HCT116 (cell line): ENCODE measurements around the gene EP300. TPM values are rescaled to one million over a fixed set of nuclear protein-coding genes. Genes with fewer than 3 reads are reported as not detected.
"Not testable (repeated sequence)": the region's sequence is repeated elsewhere in the genome, so short reads cannot be mapped to it uniquely, and the experiment has no call there.

Experiments
- ATAC-seq: fragments of 200-7000 bp; cut with Tn5 transposase; 2 replicates; pipeline ENCODE4 v1.9.1; 2020; ENCODE audit warnings: mild to moderate bottlenecking, moderate library complexity
- BruUV-seq: library from RNA; stranded (reverse); fragments of 400-500 nt; replicated peaks from 2 replicates; lab custom pipeline; 2021; lab: Mats Ljungman, UMichigan
- CTCF ChIA-PET: fragments of 300-600 bp; sonication (Branson Sonifier 250); formaldehyde crosslinking; loops from one replicate; lab custom pipeline; 2021; ENCODE audit warnings: antibody characterized with exemption; lab: Charles Lee
- POLR2A ChIA-PET: fragments of 300-600, 350-600 bp; sonication (Branson Sonifier 250); formaldehyde crosslinking; loops from one replicate; lab custom pipeline; 2021; ENCODE audit warnings: antibody characterized with exemption; lab: Charles Lee
- RAD21 ChIA-PET, 2 experiments: fragments of 300-600 bp; sonication (Branson Sonifier 250); formaldehyde crosslinking; loops; one replicate each; lab custom pipeline; 2023; ENCODE audit warnings: low total read pairs in 2 of 2; ENCODE audit not compliant: uncharacterized antibody in 2 of 2, unreplicated experiment in 2 of 2, low non-redundant PET in 1 of 2; lab: Charles Lee
- DNase-seq: peaks from one replicate; pipeline ENCODE4 v3.0.0-alpha.2; 2010; ENCODE audit warnings: low read depth, low spot score
- H2AFZ ChIP-seq: fragments of 200-600 bp; shearing (Covaris generic), sonication (generic); 2 replicates; pipeline ENCODE4 v1.6.1; 2017; ENCODE audit warnings: low read depth, mixed run types, mixed read lengths, antibody characterized with exemption, low read length; ENCODE audit not compliant: poor library complexity, severe bottlenecking
- H3K27ac ChIP-seq: 2 replicates; pipeline ENCODE4 v1.5.1; 2012; ENCODE audit warnings: low read depth, low read length
- H3K27me3 ChIP-seq: fragments of 200-600 bp; sonication (generic); 2 replicates; pipeline ENCODE4 v1.6.1; 2016; ENCODE audit warnings: mixed run types, low read length, mixed read lengths; ENCODE audit not compliant: insufficient read depth
- H3K36me3 ChIP-seq, 2 experiments: fragments of 200-500 bp in 1 of 2; fragments of 200-600 bp in 1 of 2; sonication (Bioruptor generic) in 1 of 2; sonication (generic) in 1 of 2; 2 replicates each; pipeline versions ENCODE4 v1.5.1 to v1.6.1; 2014 to 2016; ENCODE audit warnings: low read length in 2 of 2, inconsistent platforms in 1 of 2, mixed read lengths in 1 of 2, mixed run types in 1 of 2; ENCODE audit not compliant: insufficient read depth in 2 of 2, control insufficient read depth in 1 of 2
- H3K4me1 ChIP-seq, 2 experiments: fragments of 200-600 bp in 1 of 2; sonication (generic) in 1 of 2; 2 replicates each; pipeline versions ENCODE4 v1.5.1 to v1.6.1; 2012 to 2017; ENCODE audit warnings: low read length in 2 of 2, inconsistent platforms in 1 of 2, mild to moderate bottlenecking in 1 of 2, mixed read lengths in 1 of 2, mixed run types in 1 of 2, moderate library complexity in 1 of 2; ENCODE audit not compliant: insufficient read depth in 2 of 2, control insufficient read depth in 1 of 2
- H3K4me2 ChIP-seq: fragments of 200-600 bp; sonication (generic); 2 replicates; pipeline ENCODE4 v1.6.1; 2017; ENCODE audit warnings: mixed run types, low read length, mixed read lengths
- H3K4me3 ChIP-seq, 2 experiments: fragments of 200-600 bp in 1 of 2; sonication (generic) in 1 of 2; replicated peaks in 1 of 2; 2 replicates each; pipeline ENCODE4 v1.5.1; 2011 to 2016; ENCODE audit warnings: low read length in 2 of 2, control low read depth in 1 of 2, low read depth in 1 of 2, mild to moderate bottlenecking in 1 of 2, mixed read lengths in 1 of 2, mixed run types in 1 of 2
- H3K79me2 ChIP-seq: fragments of 200-600 bp; sonication (generic); 2 replicates; pipeline ENCODE4 v1.6.1; 2017; ENCODE audit warnings: mild to moderate bottlenecking, mixed run types, low read length, moderate library complexity, mixed read lengths; ENCODE audit not compliant: insufficient read depth
- H3K9ac ChIP-seq: fragments of 200-600 bp; sonication (generic); 2 replicates; pipeline ENCODE4 v1.6.1; 2016; ENCODE audit warnings: low read length, mixed read lengths
- H3K9me2 ChIP-seq: fragments of 200-600 bp; sonication (generic), shearing (Covaris generic); 2 replicates; pipeline ENCODE4 v1.6.1; 2017; ENCODE audit warnings: mixed run types, mild to moderate bottlenecking, moderate library complexity; ENCODE audit not compliant: insufficient read depth
- H3K9me3 ChIP-seq, 2 experiments: fragments of 200-500 bp in 1 of 2; fragments of 200-600 bp in 1 of 2; sonication (Bioruptor generic) in 1 of 2; sonication (generic) in 1 of 2; 2 replicates each; pipeline ENCODE4 v1.6.1; 2014 to 2017; ENCODE audit warnings: low read length in 2 of 2, mixed read lengths in 2 of 2, inconsistent platforms in 1 of 2, low read depth in 1 of 2, mild to moderate bottlenecking in 1 of 2, mixed run types in 1 of 2, moderate library complexity in 1 of 2; ENCODE audit not compliant: control insufficient read depth in 1 of 2, insufficient read depth in 1 of 2
- H4K20me1 ChIP-seq: fragments of 200-600 bp; sonication (generic), shearing (Covaris generic); 2 replicates; pipeline ENCODE4 v1.6.1; 2017; ENCODE audit warnings: mixed run types, mild to moderate bottlenecking, moderate library complexity; ENCODE audit not compliant: insufficient read depth
- CBX3 ChIP-seq: IDR thresholded peaks from 2 replicates; pipeline ENCODE4 v1.6.1; 2012; ENCODE audit warnings: low read depth
- EGR1 ChIP-seq: IDR thresholded peaks from 2 replicates; pipeline ENCODE4 v1.6.1; 2012; ENCODE audit warnings: low read depth
- EZH2 ChIP-seq: fragments of 200-600 bp; sonication (generic); IDR thresholded peaks from 2 replicates; pipeline ENCODE4 v1.6.1; 2017; ENCODE audit warnings: antibody characterized with exemption, mixed run types
- EZH2phosphoT487 ChIP-seq: fragments of 200-600 bp; IDR thresholded peaks from 2 replicates; pipeline ENCODE4 v1.6.1; 2018; ENCODE audit warnings: antibody characterized with exemption, borderline replicate concordance
- JUND ChIP-seq: IDR thresholded peaks from 2 replicates; pipeline ENCODE4 v1.6.1; 2012
- POLR2A ChIP-seq: IDR thresholded peaks from 2 replicates; pipeline ENCODE4 v1.7.0; 2011; ENCODE audit warnings: borderline replicate concordance; ENCODE audit not compliant: insufficient read depth, insufficient read length; ENCODE audit errors: extremely low read depth
- RAD21 ChIP-seq: IDR thresholded peaks from 2 replicates; pipeline ENCODE4 v1.6.1; 2012; ENCODE audit warnings: low read depth, mild to moderate bottlenecking
- SIN3A ChIP-seq: IDR thresholded peaks from 2 replicates; pipeline ENCODE4 v1.6.1; 2012; ENCODE audit warnings: low read depth
- SRF ChIP-seq: IDR thresholded peaks from 2 replicates; pipeline ENCODE4 v1.6.1; 2012; ENCODE audit warnings: low read depth
- intact Hi-C: fragments of 100-400 bp; cut with micrococcal nuclease; formaldehyde crosslinking; loops from 2 replicates; pipeline ENCODE4 v1.10.0; 2022
- total RNA-seq: library from RNA; stranded (reverse); gene quantifications from one replicate; pipeline ENCODE4 v1.2.1, GENCODE V29; 2021; ENCODE audit not compliant: unreplicated experiment
- TF ChIP-seq, protein P1 (sequence below), 3 experiments: fragments of 200-600 bp in 1 of 3; sonication (generic) in 1 of 3; IDR thresholded peaks in 2 of 3; conservative IDR thresholded peaks in 1 of 3; 2 replicates each; pipeline ENCODE4 v1.5.1; 2012 to 2017; ENCODE audit warnings: low read depth in 2 of 3, low read length in 2 of 3, antibody characterized with exemption in 1 of 3, borderline replicate concordance in 1 of 3, control low read depth in 1 of 3, mild to moderate bottlenecking in 1 of 3, mixed read lengths in 1 of 3, mixed run types in 1 of 3, moderate library complexity in 1 of 3; ENCODE audit not compliant: insufficient read depth in 1 of 3
- TF ChIP-seq, protein P2 (sequence below): IDR thresholded peaks from 2 replicates; pipeline ENCODE4 v1.6.1; 2012
- TF ChIP-seq, protein P3 (sequence below): IDR thresholded peaks from 2 replicates; pipeline ENCODE4 v1.6.1; 2011; ENCODE audit warnings: mild to moderate bottlenecking, low read length, moderate library complexity; ENCODE audit not compliant: insufficient replicate concordance; ENCODE audit errors: extremely low read depth

Gene EP300
- total RNA-seq, 1 experiment from 2014 or later = 38.8 TPM

DNA sequence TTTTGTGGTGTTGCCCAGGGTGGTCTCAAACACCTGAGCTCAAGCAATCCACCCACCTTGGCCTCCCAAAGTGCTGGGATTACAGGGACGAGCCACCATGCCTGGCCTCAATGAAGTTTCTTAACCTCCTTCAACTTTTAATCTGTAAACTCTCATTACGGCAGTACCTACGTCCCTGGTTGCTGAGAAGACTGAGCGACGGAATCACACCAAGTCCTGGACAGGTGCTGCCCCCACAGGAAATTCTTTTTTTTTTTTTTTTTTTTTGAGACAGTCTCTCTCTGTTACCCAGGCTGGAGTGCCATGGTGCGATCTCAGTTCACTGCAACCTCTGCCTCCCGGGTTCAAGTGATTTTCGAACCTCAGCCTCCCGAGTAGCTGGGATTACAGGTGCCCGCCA is 24.4 kb upstream of the EP300 start:
- H3K4me2 ChIP-seq, H3K79me2 ChIP-seq, H2AFZ ChIP-seq, H3K4me3 ChIP-seq, RAD21 ChIA-PET, H3K9me2 ChIP-seq, H4K20me1 ChIP-seq, H3K9me3 ChIP-seq, H3K9ac ChIP-seq, BruUV-seq, DNase-seq, H3K27me3 ChIP-seq, intact Hi-C loops, H3K27ac ChIP-seq, H3K4me1 ChIP-seq, ATAC-seq, H3K36me3 ChIP-seq: not testable (repeated sequence)
- ChIA-PET CTCF (interaction anchor here (1.1 kb wide), 1 partner anchor 145 kb away, joined by 3 read pairs; no protein-coding TSS in a partner anchor), POLR2A (interaction anchor here (0.6 to 1.6 kb wide), 2 partner anchors 12 to 313 kb away, joined by 3 read pairs; no protein-coding TSS in a partner anchor)
- TF ChIP-seq RAD21 = 0 out of 2 replicates have a peak, but pooled peaks have one; percentile 3

DNA sequence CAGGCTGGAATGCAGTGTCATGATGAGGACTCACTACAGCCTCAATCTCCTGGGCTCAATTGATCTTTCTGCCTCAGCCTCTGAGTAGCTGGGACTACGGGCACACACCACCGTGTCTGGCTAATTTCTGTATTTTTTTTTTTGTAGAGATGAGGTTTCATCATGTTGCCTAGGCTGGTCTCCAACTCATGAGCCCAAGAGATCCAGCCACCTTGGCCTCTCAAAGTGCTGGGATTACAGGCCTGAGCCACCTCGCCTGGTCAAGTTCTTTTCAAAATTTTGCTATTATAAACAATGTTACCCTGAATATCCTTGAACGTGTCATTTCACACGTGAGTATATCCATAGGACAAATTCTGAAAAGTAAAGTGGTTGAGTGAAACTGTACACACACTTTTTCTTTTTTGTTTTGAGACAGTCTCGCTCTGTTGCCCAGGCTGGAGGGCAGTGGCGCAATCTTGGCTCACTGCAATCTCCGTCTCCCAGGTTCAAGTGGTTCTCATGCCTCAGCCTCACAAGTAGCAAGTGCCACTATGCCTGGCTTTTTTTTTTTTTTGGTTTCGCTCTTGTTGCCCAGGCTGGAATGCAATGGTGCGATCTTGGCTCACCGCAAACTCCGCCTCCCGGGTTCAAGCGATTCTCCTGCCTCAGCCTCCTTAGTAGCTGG is 21.6 kb upstream of the EP300 start:
- Histone ChIP-seq H3K9me3 (no peaks in the 10 kb centered on the region), H3K4me1 (no peaks in the 10 kb centered on the region), H2AFZ (no peak overlapping the region), H3K9ac (no peak overlapping the region), H3K27me3 (no peaks in the 10 kb centered on the region), H3K9me2 (no peaks in the 10 kb centered on the region), H3K36me3 (no peaks in the 10 kb centered on the region), H4K20me1 (no peaks in the 10 kb centered on the region), H3K4me3 (no peak overlapping the region), H3K27ac (no peak overlapping the region), H3K4me2 (no peak overlapping the region), H3K79me2 (no peaks in the 10 kb centered on the region)
- intact Hi-C loops = no loop called here
- RAD21 ChIA-PET = no interaction called here
- POLR2A ChIA-PET = no interaction called here
- DNase-seq = no peak
- no peak for ATAC-seq
- BruUV-seq = no TSS peak
- CTCF ChIA-PET = interaction anchor here (1.1 kb wide), 1 partner anchor 172 kb away, joined by 3 read pairs; no protein-coding TSS in a partner anchor
- TF ChIP-seq, protein P1, sequence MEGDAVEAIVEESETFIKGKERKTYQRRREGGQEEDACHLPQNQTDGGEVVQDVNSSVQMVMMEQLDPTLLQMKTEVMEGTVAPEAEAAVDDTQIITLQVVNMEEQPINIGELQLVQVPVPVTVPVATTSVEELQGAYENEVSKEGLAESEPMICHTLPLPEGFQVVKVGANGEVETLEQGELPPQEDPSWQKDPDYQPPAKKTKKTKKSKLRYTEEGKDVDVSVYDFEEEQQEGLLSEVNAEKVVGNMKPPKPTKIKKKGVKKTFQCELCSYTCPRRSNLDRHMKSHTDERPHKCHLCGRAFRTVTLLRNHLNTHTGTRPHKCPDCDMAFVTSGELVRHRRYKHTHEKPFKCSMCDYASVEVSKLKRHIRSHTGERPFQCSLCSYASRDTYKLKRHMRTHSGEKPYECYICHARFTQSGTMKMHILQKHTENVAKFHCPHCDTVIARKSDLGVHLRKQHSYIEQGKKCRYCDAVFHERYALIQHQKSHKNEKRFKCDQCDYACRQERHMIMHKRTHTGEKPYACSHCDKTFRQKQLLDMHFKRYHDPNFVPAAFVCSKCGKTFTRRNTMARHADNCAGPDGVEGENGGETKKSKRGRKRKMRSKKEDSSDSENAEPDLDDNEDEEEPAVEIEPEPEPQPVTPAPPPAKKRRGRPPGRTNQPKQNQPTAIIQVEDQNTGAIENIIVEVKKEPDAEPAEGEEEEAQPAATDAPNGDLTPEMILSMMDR (IDR thresholded peaks at IDR 0.05 in 2 of 3, conservative IDR thresholded peaks at IDR 0.05 in 1 of 3; ENCODE audit: borderline replicate concordance in 1 of 3, insufficient read depth in 1 of 3, low read depth in 2 of 3, low read length in 2 of 3) = no peak
- TF ChIP-seq EZH2 = no peak
- TF ChIP-seq SIN3A = no peak
- no peak for TF ChIP-seq POLR2A
- no peak for TF ChIP-seq SRF
- TF ChIP-seq EGR1 = no peak
- TF ChIP-seq JUND = no peak
- TF ChIP-seq CBX3 = no peak
- TF ChIP-seq, protein P2, sequence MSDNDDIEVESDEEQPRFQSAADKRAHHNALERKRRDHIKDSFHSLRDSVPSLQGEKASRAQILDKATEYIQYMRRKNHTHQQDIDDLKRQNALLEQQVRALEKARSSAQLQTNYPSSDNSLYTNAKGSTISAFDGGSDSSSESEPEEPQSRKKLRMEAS = no peak
- no peak for TF ChIP-seq EZH2phosphoT487
- TF ChIP-seq, protein P3, sequence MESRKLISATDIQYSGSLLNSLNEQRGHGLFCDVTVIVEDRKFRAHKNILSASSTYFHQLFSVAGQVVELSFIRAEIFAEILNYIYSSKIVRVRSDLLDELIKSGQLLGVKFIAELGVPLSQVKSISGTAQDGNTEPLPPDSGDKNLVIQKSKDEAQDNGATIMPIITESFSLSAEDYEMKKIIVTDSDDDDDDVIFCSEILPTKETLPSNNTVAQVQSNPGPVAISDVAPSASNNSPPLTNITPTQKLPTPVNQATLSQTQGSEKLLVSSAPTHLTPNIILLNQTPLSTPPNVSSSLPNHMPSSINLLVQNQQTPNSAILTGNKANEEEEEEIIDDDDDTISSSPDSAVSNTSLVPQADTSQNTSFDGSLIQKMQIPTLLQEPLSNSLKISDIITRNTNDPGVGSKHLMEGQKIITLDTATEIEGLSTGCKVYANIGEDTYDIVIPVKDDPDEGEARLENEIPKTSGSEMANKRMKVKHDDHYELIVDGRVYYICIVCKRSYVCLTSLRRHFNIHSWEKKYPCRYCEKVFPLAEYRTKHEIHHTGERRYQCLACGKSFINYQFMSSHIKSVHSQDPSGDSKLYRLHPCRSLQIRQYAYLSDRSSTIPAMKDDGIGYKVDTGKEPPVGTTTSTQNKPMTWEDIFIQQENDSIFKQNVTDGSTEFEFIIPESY = no peak
